Colonic mucosa (tissue), 4 donors: Measurements from ENCODE around the gene SKAP1. TPM values are rescaled to one million over a fixed set of nuclear protein-coding genes. Genes with fewer than 3 reads are reported as not detected.
"Not testable (repeated sequence)": the region's sequence is repeated elsewhere in the genome, so short reads cannot be mapped to it uniquely, and the experiment has no call there.

Experiments
- DNase-seq: peaks from one replicate; pipeline ENCODE4 v3.0.0-alpha.2; 2020
- H3K27ac ChIP-seq: fragments of 200-600 bp; one replicate; pipeline ENCODE4 v1.8.0; 2021
- H3K27me3 ChIP-seq: fragments of 200-600 bp; one replicate; pipeline ENCODE4 v1.8.0; 2021
- H3K36me3 ChIP-seq: fragments of 200-600 bp; one replicate; pipeline ENCODE4 v1.8.0; 2021
- H3K4me1 ChIP-seq: fragments of 200-600 bp; one replicate; pipeline ENCODE4 v1.8.0; 2021; ENCODE audit warnings: mild to moderate bottlenecking
- H3K4me3 ChIP-seq: fragments of 200-600 bp; one replicate; pipeline ENCODE4 v1.8.0; 2021
- H3K9ac ChIP-seq, 2 donors: one replicate each; pipeline ENCODE4 v1.7.0; 2013; ENCODE audit warnings: control low read depth in 2 of 2, low read depth in 2 of 2, low read length in 2 of 2
- H3K9me3 ChIP-seq: fragments of 200-600 bp; one replicate; pipeline ENCODE4 v1.8.0; 2021
- intact Hi-C: fragments of 100-400 bp; cut with DNase I; formaldehyde crosslinking; loops from one replicate; pipeline ENCODE4 v1.14.1; 2022
- total RNA-seq, 2 donors: library from RNA; stranded (reverse); fragmentation: NEBNext Ultra II Directional in 1 of 2; extraction: Animal tissue kit (Norgen Biotek cat#: 25700) in 1 of 2; gene quantifications; one replicate each; pipeline ENCODE4 v1.2.1, GENCODE V29; 2021
- TF ChIP-seq, protein P1 (sequence below): fragments of 200-600 bp; IDR thresholded peaks from one replicate; pipeline ENCODE4 v1.8.0; 2022; ENCODE audit warnings: antibody characterized with exemption, mild to moderate bottlenecking
- donor health status: healthy.
- donor health status: DM: no; HTN: no; CAD: no.
- donor health status: DM: no; HTN: no; CAD: no.

SKAP1 gene
- total RNA-seq, 2 donors from 2014 or later, result 1.2 to 2.1 TPM

- H3K36me3 ChIP-seq, result no peaks in the 10 kb centered on the region
- H3K27ac ChIP-seq, result no peak overlapping the region
- no peak for DNase-seq
- no peaks in the 10 kb centered on the region for H3K9me3 ChIP-seq
- no peaks in the 10 kb centered on the region for H3K4me1 ChIP-seq
- peaks cover 11% of the 10 kb centered on the region for H3K27me3 ChIP-seq
- no peak overlapping the region for H3K9ac ChIP-seq
- intact Hi-C loops, result no loop called here
- no peak overlapping the region for H3K4me3 ChIP-seq
- TF ChIP-seq, protein P1, sequence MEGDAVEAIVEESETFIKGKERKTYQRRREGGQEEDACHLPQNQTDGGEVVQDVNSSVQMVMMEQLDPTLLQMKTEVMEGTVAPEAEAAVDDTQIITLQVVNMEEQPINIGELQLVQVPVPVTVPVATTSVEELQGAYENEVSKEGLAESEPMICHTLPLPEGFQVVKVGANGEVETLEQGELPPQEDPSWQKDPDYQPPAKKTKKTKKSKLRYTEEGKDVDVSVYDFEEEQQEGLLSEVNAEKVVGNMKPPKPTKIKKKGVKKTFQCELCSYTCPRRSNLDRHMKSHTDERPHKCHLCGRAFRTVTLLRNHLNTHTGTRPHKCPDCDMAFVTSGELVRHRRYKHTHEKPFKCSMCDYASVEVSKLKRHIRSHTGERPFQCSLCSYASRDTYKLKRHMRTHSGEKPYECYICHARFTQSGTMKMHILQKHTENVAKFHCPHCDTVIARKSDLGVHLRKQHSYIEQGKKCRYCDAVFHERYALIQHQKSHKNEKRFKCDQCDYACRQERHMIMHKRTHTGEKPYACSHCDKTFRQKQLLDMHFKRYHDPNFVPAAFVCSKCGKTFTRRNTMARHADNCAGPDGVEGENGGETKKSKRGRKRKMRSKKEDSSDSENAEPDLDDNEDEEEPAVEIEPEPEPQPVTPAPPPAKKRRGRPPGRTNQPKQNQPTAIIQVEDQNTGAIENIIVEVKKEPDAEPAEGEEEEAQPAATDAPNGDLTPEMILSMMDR, result no peak
These were observed 3.1 kb upstream of the SKAP1 start for GRCh38 chr17:48432820-48433775.

DNA sequence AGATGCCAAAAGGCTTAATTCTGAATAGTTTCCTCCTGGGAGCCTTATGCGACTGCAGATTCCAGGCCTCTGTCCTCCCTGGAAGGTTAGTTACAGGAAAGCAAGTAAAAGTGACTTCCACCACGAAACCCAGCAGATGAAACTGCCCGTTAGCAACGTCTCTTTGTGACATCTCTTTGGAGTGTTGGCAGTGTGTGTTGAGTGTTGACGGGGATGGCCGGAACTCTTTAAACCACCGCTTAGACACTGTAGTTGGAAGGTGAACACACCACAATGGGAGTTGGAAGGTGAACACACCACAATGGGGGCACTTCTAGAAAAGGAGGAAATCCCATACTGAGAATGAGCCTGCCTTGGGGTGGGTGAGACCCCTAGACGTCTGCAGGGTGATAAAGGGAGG is 858 bp downstream of the SKAP1 start:
- no peaks in the 10 kb centered on the region for H3K9me3 ChIP-seq
- H3K9ac ChIP-seq, result no peak overlapping the region
- no peaks in the 10 kb centered on the region for H3K36me3 ChIP-seq
- DNase-seq, result no peak
- H3K4me1 ChIP-seq, result no peaks in the 10 kb centered on the region
- H3K4me3 ChIP-seq, result peak overlapping the region; percentile 6
- intact Hi-C loops, result no loop called here
- TF ChIP-seq, protein P1, result no peak
- peaks cover 11% of the 10 kb centered on the region for H3K27me3 ChIP-seq
- H3K27ac ChIP-seq, result peak overlapping the region; percentile 16

GRCh38 chr17:48427598-48427997 is 2.4 kb downstream of the SKAP1 start:
- Histone ChIP-seq H3K4me3 (no peak overlapping the region), H3K9ac (no peak overlapping the region), H3K27ac (no peak overlapping the region), H3K4me1 (no peaks in the 10 kb centered on the region), H3K9me3 (no peaks in the 10 kb centered on the region), H3K36me3 (no peaks in the 10 kb centered on the region), H3K27me3 (peaks cover 11% of the 10 kb centered on the region)
- DNase-seq, result no peak
- TF ChIP-seq, protein P1, result no peak
- intact Hi-C loops, result no loop called here

DNA sequence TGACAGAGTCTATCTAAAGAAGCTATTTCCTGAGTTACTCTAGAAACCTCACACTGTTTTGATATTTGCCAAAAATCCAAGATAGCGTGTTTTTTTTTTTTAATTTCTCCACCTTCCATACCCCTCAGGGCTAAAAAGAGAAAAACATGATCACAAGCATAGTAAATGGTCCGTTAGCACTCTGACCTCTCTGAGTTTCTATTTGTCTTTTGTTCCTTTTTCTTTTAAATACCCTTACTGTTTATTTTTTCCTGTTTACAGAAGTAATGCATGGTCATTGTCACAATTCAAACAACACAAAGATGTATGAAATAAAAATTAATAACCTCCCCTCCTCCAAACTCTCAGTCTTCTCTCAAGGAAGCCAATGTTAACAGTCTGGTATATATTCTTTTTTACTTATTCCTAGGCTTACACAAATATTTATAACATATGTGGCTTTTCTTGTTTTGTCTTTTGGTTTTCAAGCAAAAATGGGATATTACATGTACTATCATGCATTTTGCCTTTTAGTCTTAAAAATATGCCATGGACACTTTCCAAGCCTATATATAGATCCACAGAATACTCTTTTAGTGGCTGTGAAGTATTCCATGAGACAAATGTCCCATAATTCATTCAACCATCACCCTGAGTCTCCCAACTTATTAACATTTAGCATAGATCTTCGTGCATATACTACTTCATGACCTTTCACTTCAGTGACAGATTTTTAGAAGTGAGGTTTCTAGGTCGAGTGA is 3.1 kb downstream of the SKAP1 start:
- Histone ChIP-seq H3K9me3 (no peaks in the 10 kb centered on the region), H3K4me3 (no peak overlapping the region), H3K4me1 (no peaks in the 10 kb centered on the region), H3K9ac (no peak overlapping the region), H3K27ac (no peak overlapping the region), H3K27me3 (peaks cover 11% of the 10 kb centered on the region), H3K36me3 (no peaks in the 10 kb centered on the region)
- intact Hi-C loops, result no loop called here
- TF ChIP-seq, protein P1, result no peak
- DNase-seq, result no peak

DNA sequence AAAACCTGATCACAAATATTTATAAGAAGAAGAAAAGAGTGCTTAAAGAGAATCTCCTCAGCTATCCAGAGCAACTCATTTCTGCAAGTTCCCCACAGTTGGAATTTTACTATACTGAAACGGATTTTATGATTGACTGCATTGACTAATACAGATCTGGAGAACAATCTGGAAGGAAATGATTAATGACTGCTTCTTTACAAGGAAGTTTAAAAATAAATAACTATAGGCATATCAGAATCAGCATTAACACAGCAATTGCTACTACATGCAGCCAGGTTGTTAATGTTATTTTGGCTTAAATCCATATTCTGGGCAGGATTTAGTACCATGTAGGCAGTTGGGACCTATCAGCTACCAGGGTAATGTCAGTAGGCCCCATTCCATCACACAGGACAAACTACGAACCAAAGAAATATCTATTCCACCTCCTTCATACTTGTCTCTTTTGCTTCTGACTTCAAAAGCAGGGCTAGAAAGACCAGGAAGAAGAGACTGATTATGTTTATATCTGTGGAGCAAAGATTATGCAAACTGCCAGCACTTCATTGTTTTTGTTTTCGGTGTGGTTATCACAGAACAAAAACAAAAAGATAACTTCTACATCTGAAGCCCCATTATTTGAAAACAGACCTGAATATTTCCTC is 3.9 kb downstream of the SKAP1 start:
- no peak overlapping the region for H3K9ac ChIP-seq
- intact Hi-C loops, result no loop called here
- DNase-seq, result no peak
- no peaks in the 10 kb centered on the region for H3K4me1 ChIP-seq
- H3K27me3 ChIP-seq, result peaks cover 11% of the 10 kb centered on the region
- no peaks in the 10 kb centered on the region for H3K36me3 ChIP-seq
- no peaks in the 10 kb centered on the region for H3K9me3 ChIP-seq
- H3K4me3 ChIP-seq, result no peak overlapping the region
- TF ChIP-seq, protein P1, result no peak
- H3K27ac ChIP-seq, result no peak overlapping the region

DNA sequence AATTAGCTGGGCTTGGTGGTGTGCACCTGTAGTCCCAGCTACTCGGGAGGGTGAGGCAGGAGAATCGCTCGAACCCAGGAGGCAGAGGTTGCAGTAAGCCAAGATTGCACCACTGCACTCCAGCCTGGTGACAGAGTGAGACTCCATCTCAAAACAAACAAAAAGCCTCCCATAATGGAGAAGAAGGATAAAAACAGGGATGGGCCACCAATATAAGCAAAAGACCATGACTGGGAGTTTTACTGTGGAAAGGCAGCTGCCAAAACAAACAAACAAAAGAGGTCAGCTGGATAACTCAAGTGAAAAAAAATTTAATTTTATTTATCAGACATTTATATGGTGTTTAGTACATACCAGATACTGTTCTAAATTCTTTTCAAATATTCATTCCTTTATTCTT is 8.0 kb downstream of the SKAP1 start:
- DNase-seq, H3K36me3 ChIP-seq, H3K4me3 ChIP-seq, intact Hi-C loops, H3K27ac ChIP-seq, H3K27me3 ChIP-seq, H3K9me3 ChIP-seq, H3K9ac ChIP-seq, H3K4me1 ChIP-seq: not testable (repeated sequence)
